HG03097 (cell line): ENCODE results near the gene CCDC183.
"Not testable (repeated sequence)": the region's sequence is repeated elsewhere in the genome, so short reads cannot be mapped to it uniquely, and the experiment has no call there.

Experiments
- ATAC-seq: cut with Tn5 transposase; IDR thresholded peaks from one replicate; pipeline ENCODE4 v1.9.1; 2021; ENCODE audit not compliant: unreplicated experiment, low FRiP score

Gene CCDC183

GRCh38 chr9:136837146-136837855 lies 41.2 kb downstream of the CCDC183 start:
- no peak for ATAC-seq

- ATAC-seq: not testable (repeated sequence)
Observed at GRCh38 chr9:136837856-136838277, 41.7 kb downstream of the CCDC183 start.

GRCh38 chr9:136838314-136839228 lies 42.4 kb downstream of the CCDC183 start:
- ATAC-seq: no peak

- ATAC-seq: no peak
Observed at GRCh38 chr9:136839229-136840139, 43.3 kb downstream of the CCDC183 start.

- no peak for ATAC-seq
Observed at GRCh38 chr9:136840140-136840876, 44.2 kb downstream of the CCDC183 start.

GRCh38 chr9:136840877-136841645 lies 44.9 kb downstream of the CCDC183 start:
- ATAC-seq: no peak

- ATAC-seq: not testable (repeated sequence)
Observed at GRCh38 chr9:136841646-136842379, 45.7 kb downstream of the CCDC183 start.

GRCh38 chr9:136842380-136842948 lies 46.3 kb downstream of the CCDC183 start, which contains the start of gene AJM1:
AJM1 (plus strand) TSS chr9:136842478; CDS start chr9:136844415, 1,937 bp downstream.
- ATAC-seq: peak; percentile 49

- ATAC-seq: not testable (repeated sequence)
Observed at GRCh38 chr9:136843159-136843800, 47.1 kb downstream of the CCDC183 start.

GRCh38 chr9:136843801-136844740 lies 47.9 kb downstream of the CCDC183 start:
- ATAC-seq: not testable (repeated sequence)

- ATAC-seq: no peak
Observed at GRCh38 chr9:136844761-136845464, 48.8 kb downstream of the CCDC183 start.

- ATAC-seq: no peak
Observed at GRCh38 chr9:136845465-136846260, 49.5 kb downstream of the CCDC183 start.

- no peak for ATAC-seq
Observed at GRCh38 chr9:136846376-136847087, 50.4 kb downstream of the CCDC183 start.

- ATAC-seq: no peak
Observed at GRCh38 chr9:136847088-136847825, 51.1 kb downstream of the CCDC183 start.
